ENCODE results near the gene TRPM4.
"Not testable (repeated sequence)": the region's sequence is repeated elsewhere in the genome, so short reads cannot be mapped to it uniquely, and the experiment has no call there.

The TRPM4 gene

DNA sequence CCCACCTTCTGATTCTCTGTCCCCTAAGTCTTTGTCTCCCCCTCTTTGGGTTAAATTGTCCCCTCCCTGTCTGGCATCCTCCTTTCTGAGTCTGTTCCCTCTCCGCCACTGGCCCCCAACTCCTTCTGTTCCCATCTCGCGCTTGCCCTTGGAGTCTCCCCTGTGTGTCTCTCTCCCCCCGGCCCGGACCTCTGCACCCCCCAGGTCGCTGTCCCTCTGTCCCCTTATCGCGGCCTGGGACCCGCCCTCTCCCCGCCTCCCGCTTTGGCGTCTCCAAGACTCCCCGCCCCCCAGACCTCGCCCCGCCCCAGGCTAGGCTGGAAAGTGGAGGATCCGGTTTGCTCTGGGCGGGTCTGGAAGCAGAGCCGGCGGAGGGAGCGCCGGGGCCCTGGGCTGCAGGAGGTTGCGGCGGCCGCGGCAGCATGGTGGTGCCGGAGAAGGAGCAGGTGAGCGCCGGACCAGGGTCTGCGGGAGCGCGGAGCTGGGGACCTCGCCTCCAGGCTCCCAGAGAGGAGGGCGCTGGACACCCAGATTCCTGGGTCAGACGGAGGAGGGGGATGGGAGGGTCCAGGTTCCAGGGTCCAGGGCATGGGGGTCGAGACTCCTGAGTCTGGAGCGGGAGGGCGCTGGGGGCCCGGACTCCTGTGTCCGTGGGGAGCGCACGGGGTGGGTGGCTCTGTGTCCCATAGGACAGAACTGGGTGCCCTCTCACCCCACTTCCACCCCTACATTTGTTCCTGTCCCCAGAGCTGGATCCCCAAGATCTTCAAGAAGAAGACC is at the start of gene TRPM4:
TRPM4 (plus strand) TSS at position 348 of the 780 bp plus-strand sequence; CDS start at position 423, 75 bp downstream.
- no peak for DNase-seq (ENCODE audit: low read depth in 2 of 2)

DNA sequence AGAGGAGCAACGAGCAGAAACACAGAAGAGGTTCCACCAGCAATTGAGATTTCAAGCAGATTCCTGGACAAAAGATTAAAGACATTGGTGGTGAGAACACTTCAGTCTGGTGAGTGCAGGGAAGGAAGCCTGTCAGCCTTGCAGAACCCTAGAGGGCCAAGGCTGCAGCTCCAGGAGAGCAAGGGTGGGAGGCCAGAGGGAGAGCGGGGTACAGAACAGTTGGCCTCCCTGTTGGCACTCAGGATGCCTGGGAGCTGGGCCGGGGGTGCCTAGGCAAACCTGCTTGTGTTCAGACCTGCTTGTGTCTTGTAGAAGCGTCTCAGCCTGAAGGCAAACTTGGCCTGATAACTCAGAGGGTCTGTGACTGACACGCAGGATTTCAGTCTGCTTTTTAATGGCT is 48.5 kb upstream of the TRPM4 start:
- DNase-seq (ENCODE audit: low read depth in 2 of 2) = no peak

- DNase-seq (ENCODE audit: low read depth in 2 of 2) = no peak
Measured at GRCh38 chr19:49109569-49110233, 47.9 kb upstream of the TRPM4 start.

DNA sequence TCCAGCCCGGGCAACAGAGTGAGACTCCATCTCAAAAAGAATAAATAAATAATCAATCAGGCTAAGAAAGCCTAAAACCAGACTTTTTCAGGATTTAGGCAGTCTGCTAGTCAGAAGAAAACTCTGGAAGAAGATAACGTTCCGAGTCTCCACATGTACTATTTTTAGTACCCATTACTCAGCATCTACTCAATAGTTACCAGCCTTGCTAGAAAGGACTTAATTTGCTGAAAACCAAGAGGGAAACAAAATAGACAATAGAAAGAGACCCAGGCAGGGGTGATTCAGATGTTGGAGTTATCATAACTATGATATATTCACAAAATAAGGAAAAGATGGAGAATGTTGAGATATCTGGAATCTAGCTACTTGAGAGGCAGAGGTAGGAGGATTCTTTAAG is 47.0 kb upstream of the TRPM4 start:
- DNase-seq (ENCODE audit: low read depth in 2 of 2) = no peak

GRCh38 chr19:49111218-49111998 is 46.2 kb upstream of the TRPM4 start:
- DNase-seq (ENCODE audit: low read depth in 2 of 2) = no peak

- peak in 1 of 2 donors; percentile 69 for DNase-seq (ENCODE audit: low read depth in 2 of 2)
Measured at GRCh38 chr19:49113762-49114629, 43.6 kb upstream of the TRPM4 start, which contains the start of gene LIN7B. LIN7B (plus strand) TSS chr19:49114370; CDS start chr19:49114405, 35 bp downstream.

GRCh38 chr19:49114630-49115363 is 42.8 kb upstream of the TRPM4 start:
- DNase-seq (ENCODE audit: low read depth in 2 of 2) = peak in 1 of 2 donors; percentile 34

DNA sequence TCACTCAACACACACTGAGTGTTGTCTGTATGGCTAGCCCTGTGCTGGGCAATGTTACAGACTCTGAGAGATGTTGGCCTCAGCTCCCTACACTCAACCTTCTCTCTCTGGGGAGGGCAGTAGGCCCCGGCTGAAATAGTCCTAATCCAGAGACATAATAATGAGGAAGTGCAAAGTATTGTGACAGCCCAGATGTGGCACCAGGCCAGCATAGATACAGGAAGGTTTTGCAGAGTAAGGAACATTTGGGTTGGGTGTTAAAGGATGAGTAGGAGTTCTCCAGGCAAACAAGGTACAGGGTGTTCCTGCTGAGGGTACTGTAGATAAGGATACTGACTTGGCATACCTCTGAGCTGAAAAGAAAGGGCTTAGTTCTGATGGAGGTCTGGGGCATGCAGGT is 41.0 kb upstream of the TRPM4 start:
- DNase-seq (ENCODE audit: low read depth in 2 of 2) = no peak

DNA sequence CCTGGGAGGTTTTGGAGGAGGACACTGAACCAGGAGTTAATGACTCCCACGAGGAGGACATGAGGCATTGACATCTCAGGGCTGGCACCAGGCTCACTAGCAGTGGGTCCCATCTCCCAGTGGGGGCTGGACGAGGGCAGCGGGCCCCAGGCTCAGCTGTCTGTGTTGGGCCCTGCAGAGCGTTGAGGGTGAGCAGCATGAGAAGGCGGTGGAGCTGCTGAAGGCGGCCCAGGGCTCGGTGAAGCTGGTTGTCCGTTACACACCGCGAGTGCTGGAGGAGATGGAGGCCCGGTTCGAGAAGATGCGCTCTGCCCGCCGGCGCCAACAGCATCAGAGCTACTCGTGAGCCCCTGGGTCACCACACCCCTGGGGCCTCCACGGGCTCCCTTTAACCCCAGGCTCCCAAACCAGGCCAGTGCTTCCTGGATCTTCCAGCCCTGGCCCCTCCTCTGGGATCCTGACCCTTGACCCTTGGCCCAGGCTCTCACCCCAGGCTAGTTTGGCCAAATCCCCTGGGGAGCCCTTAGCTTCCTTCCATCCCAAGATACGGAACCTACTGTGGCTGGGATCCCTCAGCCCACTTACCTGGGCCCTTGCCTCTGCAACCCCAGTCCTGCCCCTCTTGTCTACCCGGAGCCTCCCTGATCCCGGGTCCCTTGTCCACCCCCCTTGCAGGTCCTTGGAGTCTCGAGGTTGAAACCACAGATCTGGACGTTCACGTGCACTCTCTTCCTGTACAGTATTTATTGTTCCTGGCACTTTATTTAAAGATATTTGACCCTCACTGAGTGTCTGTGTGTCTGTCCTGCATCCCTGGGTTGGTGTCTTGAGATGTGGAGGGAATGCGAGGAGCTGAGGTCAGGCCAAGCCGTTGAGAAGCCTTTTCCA is 39.7 kb upstream of the TRPM4 start:
- DNase-seq (ENCODE audit: low read depth in 2 of 2) = no peak

DNA sequence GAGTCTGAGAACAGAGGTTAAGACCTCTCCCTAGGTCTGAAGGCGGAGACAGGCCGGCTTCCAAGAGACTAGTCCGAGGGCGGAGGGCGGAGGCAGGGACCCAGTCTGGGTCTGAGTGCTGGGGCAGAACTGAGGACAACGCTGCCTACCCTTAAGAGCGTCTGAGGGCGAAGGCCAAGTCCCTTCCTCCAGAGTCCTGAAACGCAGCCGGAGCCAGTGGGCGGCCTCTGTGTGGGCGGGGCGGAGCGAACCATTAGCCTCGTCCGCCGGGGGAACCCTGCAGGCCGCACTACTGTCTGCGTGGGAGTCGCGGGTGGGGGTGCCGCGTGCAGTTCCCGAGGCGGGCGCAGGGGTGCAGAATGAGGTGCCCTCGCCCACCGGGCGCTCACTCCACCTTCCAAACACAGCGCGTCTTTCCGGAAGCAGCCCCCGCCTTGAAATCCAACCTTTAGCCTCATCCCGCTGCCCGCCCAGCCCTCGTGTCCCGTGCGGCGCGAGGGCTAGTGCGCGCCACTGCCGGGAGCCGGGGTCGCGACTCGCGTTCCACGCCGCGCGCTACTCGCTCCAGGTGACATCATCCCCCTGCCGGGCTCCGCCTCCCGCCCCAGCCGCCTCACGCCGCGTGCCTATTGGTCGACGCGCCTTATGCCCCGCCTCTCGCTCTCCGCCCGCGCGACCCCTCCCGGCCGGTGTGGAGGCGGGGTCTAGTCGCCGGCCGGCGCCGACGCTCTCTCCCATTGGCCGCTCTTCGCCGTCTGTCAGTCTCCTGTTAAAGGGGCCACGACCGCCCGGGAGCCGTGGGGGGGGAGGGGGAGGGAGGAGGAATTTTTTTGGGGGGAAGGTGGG is 38.8 kb upstream of the TRPM4 start, which contains the start of gene C19orf73:
C19orf73 (minus strand) TSS at position 579 of the 846 bp plus-strand sequence; CDS start at position 458, 121 bp downstream.
- DNase-seq (ENCODE audit: low read depth in 2 of 2) = peak; percentile 88 to 93

GRCh38 chr19:49119411-49120324 is 37.9 kb upstream of the TRPM4 start, which contains the start of gene PPFIA3:
PPFIA3 (plus strand) TSS chr19:49119544; CDS start chr19:49127874, 8,330 bp downstream.
- peak in 1 of 2 donors; percentile 13 for DNase-seq (ENCODE audit: low read depth in 2 of 2)

DNA sequence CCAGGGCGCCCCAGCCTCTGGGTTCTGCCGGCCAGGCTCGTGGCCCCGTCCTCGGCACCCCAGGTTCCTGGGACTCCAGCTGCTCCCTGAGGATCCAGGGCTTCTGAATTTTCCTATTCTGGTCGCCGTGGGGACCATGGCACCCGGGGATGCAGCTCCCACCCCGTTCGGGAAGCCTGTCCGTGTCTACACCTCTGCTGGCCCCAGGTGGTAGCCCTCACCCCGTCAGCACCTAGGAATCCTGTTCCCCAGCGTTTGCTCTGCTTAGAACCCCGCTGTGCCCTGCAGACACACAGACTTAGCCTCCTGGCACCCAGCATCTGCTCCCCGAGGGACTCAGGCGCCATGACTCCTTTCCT is 37.3 kb upstream of the TRPM4 start:
- no peak for DNase-seq (ENCODE audit: low read depth in 2 of 2)

GRCh38 chr19:49120868-49121267 is 36.7 kb upstream of the TRPM4 start:
- no peak for DNase-seq (ENCODE audit: low read depth in 2 of 2)

DNA sequence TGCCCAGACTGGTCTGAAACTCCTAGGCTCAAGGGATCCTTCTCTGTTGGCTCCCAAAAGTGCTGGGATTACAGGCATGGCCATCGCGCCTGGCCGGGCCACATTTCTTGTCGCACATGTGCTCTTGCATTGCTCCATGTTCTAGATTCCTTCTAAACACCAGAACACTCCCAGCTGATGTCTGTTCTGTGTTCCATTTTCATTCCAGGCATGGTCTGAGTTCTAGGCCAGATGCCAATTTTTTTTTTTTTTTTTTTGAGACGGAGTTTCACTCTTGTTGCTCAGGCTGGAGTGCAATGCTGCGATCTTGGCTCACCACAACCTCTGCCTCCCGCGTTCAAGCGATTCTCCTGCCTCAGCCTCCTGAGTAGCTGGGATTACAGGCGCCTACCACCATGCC is 35.8 kb upstream of the TRPM4 start:
- not testable (repeated sequence) for DNase-seq (ENCODE audit: low read depth in 2 of 2)

DNA sequence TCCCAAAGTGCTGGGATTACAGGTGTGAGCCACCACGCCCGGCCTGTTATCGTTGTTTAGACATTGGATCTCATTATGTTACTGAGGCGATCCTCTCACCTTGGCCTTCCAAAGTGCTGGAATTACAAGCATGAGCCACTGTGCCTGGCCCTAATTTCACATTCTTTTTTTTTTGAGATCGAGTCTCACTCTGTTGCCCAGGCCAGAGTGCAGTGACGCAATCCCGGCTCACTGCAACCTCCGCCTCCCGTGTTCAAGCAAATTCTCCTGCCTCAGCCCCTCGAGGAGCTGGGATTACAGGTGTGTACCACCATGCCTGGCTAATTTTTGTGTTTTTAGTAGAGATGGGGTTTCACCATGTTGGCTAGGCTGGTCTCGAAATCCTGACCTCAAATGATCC is 34.3 kb upstream of the TRPM4 start:
- not testable (repeated sequence) for DNase-seq (ENCODE audit: low read depth in 2 of 2)

DNA sequence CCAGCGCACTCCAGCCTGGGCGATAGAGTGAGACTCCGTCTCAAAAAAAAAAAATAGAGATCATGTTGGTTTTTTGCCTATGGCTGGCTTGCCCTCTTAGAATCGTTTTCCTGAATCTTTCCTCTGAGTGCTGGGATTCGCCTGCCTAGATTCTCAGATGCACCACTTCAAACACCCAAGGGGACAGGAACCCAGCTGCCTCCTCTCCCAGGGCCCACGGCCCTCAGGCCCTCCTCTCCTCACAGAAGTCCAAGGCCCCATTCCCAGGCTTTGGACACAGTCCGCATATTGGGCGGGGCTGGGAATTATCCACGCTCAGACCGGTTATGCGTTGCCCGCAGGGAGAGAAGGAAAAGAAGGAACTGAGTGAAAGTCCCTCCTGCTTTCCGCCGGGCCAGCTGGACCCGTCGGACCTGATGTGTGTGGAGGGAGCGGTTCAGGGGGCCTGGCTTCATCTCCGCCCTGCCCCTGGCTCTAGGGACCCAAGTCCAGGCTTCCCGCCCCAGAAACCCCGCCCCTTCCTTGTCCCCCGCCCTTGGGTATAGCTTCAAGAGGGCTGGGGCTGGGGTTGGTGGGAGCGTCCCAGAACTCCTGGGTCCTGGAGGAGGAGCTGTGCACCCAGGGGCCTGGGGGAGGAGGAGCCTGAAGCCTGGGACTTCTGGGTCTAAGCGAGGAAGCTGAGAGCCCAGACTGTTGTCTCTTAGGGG is 32.4 kb upstream of the TRPM4 start:
- no peak for DNase-seq (ENCODE audit: low read depth in 2 of 2)

DNA sequence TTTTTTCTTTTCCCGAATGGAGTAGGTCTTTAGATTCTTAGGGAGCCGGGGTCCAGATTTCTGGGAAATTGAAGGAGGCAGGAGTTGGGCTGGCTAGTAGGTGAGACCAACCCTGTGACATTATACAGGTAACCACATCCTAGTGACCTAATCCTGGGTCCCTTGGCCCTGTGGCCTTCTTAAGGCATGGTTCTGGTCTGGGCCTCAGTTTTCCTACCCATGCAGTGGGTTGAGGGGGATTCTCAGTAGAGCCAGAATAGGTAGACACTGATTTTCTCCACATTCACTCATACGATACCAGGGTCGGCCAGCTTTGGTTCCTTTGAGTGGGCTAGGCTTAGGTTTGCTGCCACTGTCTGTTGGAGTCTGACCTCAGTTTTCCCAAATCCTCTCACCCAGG is 31.0 kb upstream of the TRPM4 start:
- no peak for DNase-seq (ENCODE audit: low read depth in 2 of 2)

Data from stimulated activated CD8-positive, alpha-beta memory T cell treated with anti-CD3 and anti-CD28 coated beads, Interleukin-7, amount 100 ng/mL, for 4 hours (primary cell).